DOHH2 (cell line): Measurements from ENCODE around the gene TLE1.

Experiments
- EZH2phosphoT487 ChIP-seq: fragments of 200-600 bp; sonication (generic); IDR thresholded peaks from 2 replicates; pipeline ENCODE4 v1.6.1; 2017; ENCODE audit warnings: borderline replicate concordance, mild to moderate bottlenecking, antibody characterized with exemption, low read length, moderate library complexity, mixed read lengths
- TF ChIP-seq, protein P1 (sequence below): fragments of 200-600 bp; sonication (generic); IDR thresholded peaks from one replicate; pipeline ENCODE4 v1.5.1; 2014; ENCODE audit warnings: antibody characterized with exemption, mild to moderate bottlenecking, low read depth, low read length; ENCODE audit not compliant: poor library complexity, severe bottlenecking

DNA sequence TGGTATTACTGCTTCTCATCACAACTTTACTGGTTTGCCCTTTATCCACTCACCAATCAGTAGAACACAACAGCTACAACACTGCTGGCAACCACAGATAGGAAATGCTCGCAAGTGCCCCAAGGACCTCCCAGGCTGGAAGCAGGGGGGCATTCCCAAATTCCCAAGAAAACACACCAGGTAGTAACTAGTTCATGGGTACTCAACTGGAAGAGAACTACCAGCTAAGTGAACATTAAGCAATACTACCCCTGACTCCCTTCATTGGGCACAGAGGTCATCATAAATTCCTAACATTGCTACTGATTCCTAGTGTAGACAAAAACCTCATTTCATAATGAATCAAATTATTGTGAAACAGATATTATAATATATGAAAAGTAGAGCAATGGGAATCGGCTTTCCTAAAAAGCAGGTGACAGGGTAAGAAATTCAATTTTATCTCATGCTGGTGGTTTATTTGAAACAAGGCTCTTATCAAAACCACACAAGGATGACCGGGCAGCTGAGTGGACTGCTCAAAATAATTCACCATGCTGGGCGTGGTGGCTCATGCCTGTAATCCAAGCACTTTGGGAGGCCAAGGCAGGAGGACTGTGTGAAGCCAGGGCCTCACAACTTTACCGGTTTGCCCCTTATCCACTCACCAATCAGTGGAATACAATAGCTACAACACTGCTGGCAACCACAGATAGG, 81.6 kb downstream of the TLE1 start:
- TF ChIP-seq, protein P1, sequence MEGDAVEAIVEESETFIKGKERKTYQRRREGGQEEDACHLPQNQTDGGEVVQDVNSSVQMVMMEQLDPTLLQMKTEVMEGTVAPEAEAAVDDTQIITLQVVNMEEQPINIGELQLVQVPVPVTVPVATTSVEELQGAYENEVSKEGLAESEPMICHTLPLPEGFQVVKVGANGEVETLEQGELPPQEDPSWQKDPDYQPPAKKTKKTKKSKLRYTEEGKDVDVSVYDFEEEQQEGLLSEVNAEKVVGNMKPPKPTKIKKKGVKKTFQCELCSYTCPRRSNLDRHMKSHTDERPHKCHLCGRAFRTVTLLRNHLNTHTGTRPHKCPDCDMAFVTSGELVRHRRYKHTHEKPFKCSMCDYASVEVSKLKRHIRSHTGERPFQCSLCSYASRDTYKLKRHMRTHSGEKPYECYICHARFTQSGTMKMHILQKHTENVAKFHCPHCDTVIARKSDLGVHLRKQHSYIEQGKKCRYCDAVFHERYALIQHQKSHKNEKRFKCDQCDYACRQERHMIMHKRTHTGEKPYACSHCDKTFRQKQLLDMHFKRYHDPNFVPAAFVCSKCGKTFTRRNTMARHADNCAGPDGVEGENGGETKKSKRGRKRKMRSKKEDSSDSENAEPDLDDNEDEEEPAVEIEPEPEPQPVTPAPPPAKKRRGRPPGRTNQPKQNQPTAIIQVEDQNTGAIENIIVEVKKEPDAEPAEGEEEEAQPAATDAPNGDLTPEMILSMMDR: no peak
- no peak for TF ChIP-seq EZH2phosphoT487
